Stimulated activated CD4-positive, alpha-beta T cell treated with anti-CD3 and anti-CD28 coated beads, Interleukin-15, amount 100 ng/mL, for 24 hours (primary cell): ENCODE data around the gene NOS1AP.

Source experiments
- DNase-seq: peaks from one replicate; pipeline ENCODE4 v3.0.0-alpha.2; 2020

NOS1AP gene

GRCh38 chr1:162373541-162374260 lies 304.2 kb downstream of the NOS1AP start:
- DNase-seq = no peak

- DNase-seq = no peak
Measured at GRCh38 chr1:162374406-162374805, 304.9 kb downstream of the NOS1AP start.

- DNase-seq = no peak
Measured at GRCh38 chr1:162375463-162375862, 306.0 kb downstream of the NOS1AP start.

- no peak for DNase-seq
Measured at GRCh38 chr1:162376691-162377090, 307.2 kb downstream of the NOS1AP start, which contains the start of gene SPATA46. Gene SPATA46, minus strand, starts transcription at chr1:162376854. Its CDS starts 64 bp downstream, at chr1:162376790.

GRCh38 chr1:162380061-162380846 lies 310.8 kb downstream of the NOS1AP start:
- DNase-seq = no peak

- DNase-seq = no peak
Measured at GRCh38 chr1:162381383-162381782, 311.9 kb downstream of the NOS1AP start, which contains the start of gene C1orf226. Gene C1orf226, plus strand, starts transcription at chr1:162381728. Its CDS starts 174 bp downstream, at chr1:162381902.

GRCh38 chr1:162381941-162382750 lies 312.7 kb downstream of the NOS1AP start:
- DNase-seq = no peak

GRCh38 chr1:162383091-162383490 lies 313.6 kb downstream of the NOS1AP start:
- no peak for DNase-seq

- no peak for DNase-seq
Measured at GRCh38 chr1:162383516-162383915, 314.0 kb downstream of the NOS1AP start.

GRCh38 chr1:162384116-162384515 lies 314.6 kb downstream of the NOS1AP start:
- no peak for DNase-seq

- DNase-seq = no peak
Measured at GRCh38 chr1:162384601-162385279, 315.2 kb downstream of the NOS1AP start.

- no peak for DNase-seq
Measured at GRCh38 chr1:162385280-162385623, 315.8 kb downstream of the NOS1AP start.

- DNase-seq = no peak
Measured at GRCh38 chr1:162385702-162386101, 316.2 kb downstream of the NOS1AP start.

- DNase-seq = no peak
Measured at GRCh38 chr1:162386292-162387225, 317.1 kb downstream of the NOS1AP start.

GRCh38 chr1:162387226-162388082 lies 318.0 kb downstream of the NOS1AP start:
- no peak for DNase-seq

GRCh38 chr1:162388083-162388594 lies 318.6 kb downstream of the NOS1AP start:
- no peak for DNase-seq

- no peak for DNase-seq
Measured at GRCh38 chr1:162388615-162389014, 319.1 kb downstream of the NOS1AP start.

- no peak for DNase-seq
Measured at GRCh38 chr1:162389021-162389818, 319.7 kb downstream of the NOS1AP start.

- DNase-seq = no peak
Measured at GRCh38 chr1:162389971-162390370, 320.5 kb downstream of the NOS1AP start.
